Inflammatory macrophage treated with lipopolysaccharide for 1 hour (primary cell): Measurements from ENCODE around the gene CD27.
"Not testable (repeated sequence)": the region's sequence is repeated elsewhere in the genome, so short reads cannot be mapped to it uniquely, and the experiment has no call there.

Source experiments
- DNase-seq, 2 donors: peaks; one replicate each; pipeline ENCODE4 v3.0.0-alpha.2; 2020 to 2022

The CD27 gene

GRCh38 chr12:6461401-6462233 lies 16.9 kb downstream of the CD27 start:
- peak; percentile 68 to 93 for DNase-seq

GRCh38 chr12:6462234-6462995 lies 17.7 kb downstream of the CD27 start:
- peak; percentile 81 to 96 for DNase-seq

- DNase-seq = no peak
These were observed 18.5 kb downstream of the CD27 start for GRCh38 chr12:6463216-6463615.

GRCh38 chr12:6463858-6464257 lies 19.1 kb downstream of the CD27 start:
- no peak for DNase-seq

GRCh38 chr12:6464531-6464930 lies 19.8 kb downstream of the CD27 start:
- DNase-seq = no peak

- DNase-seq = peak; percentile 51 to 88
These were observed 20.9 kb downstream of the CD27 start for GRCh38 chr12:6465467-6466183.

- no peak for DNase-seq
These were observed 21.4 kb downstream of the CD27 start for GRCh38 chr12:6466184-6466573.

GRCh38 chr12:6466751-6467150 lies 22.0 kb downstream of the CD27 start:
- DNase-seq = peak in 1 of 2 donors; percentile 41

GRCh38 chr12:6467571-6468282 lies 23.0 kb downstream of the CD27 start:
- DNase-seq = not testable (repeated sequence)

- DNase-seq = peak in 1 of 2 donors; percentile 42
These were observed 23.5 kb downstream of the CD27 start for GRCh38 chr12:6468283-6468575.

- DNase-seq = no peak
These were observed 24.3 kb downstream of the CD27 start for GRCh38 chr12:6469092-6469491.

GRCh38 chr12:6469609-6470374 lies 25.0 kb downstream of the CD27 start:
- DNase-seq = no peak

GRCh38 chr12:6470375-6471163 lies 25.8 kb downstream of the CD27 start, which contains the start of gene VAMP1:
Gene VAMP1 (minus strand): TSS chr12:6470677. CDS start chr12:6470531, 146 bp downstream.
- peak; percentile 94 to 96 for DNase-seq

- DNase-seq = peak; percentile 50 to 62
These were observed 27.2 kb downstream of the CD27 start for GRCh38 chr12:6471989-6472360.

- DNase-seq = no peak
These were observed 27.7 kb downstream of the CD27 start for GRCh38 chr12:6472491-6472890.

GRCh38 chr12:6475233-6475975 lies 30.6 kb downstream of the CD27 start:
- DNase-seq = not testable (repeated sequence)

GRCh38 chr12:6476489-6476888 lies 31.7 kb downstream of the CD27 start:
- peak; percentile 55 to 62 for DNase-seq

GRCh38 chr12:6477601-6478377 lies 33.0 kb downstream of the CD27 start:
- DNase-seq = not testable (repeated sequence)

GRCh38 chr12:6478416-6478815 lies 33.7 kb downstream of the CD27 start:
- DNase-seq = no peak

GRCh38 chr12:6488240-6488639 lies 43.5 kb downstream of the CD27 start:
- DNase-seq = no peak
